HEK293 (cell line): ENCODE measurements around the gene PALS2.

Experiments used
- BCL11A ChIP-seq: fragments of 450-650 bp; formaldehyde crosslinking; IDR thresholded peaks from 2 replicates; pipeline ENCODE4 v1.5.1; 2016; ENCODE audit warnings: low read depth, missing biosample characterization, missing genetic modification characterization
- BCL11B ChIP-seq: fragments of 450-650 bp; formaldehyde crosslinking; IDR thresholded peaks from 2 replicates; pipeline ENCODE4 v1.5.1; 2016; ENCODE audit warnings: low read depth, missing biosample characterization, missing genetic modification characterization
- FEZF1 ChIP-seq: fragments of 450-650 bp; formaldehyde crosslinking; IDR thresholded peaks from 2 replicates; pipeline ENCODE4 v1.5.1; 2016; ENCODE audit warnings: missing biosample characterization, missing genetic modification characterization
- GFI1B ChIP-seq: fragments of 450-650 bp; formaldehyde crosslinking; IDR thresholded peaks from 2 replicates; pipeline ENCODE4 v1.5.1; 2016; ENCODE audit warnings: missing biosample characterization, missing genetic modification characterization
- KLF1 ChIP-seq: fragments of 450-650 bp; formaldehyde crosslinking; IDR thresholded peaks from 2 replicates; pipeline ENCODE4 v1.5.1; 2016; ENCODE audit warnings: missing biosample characterization, missing genetic modification characterization
- RBAK ChIP-seq: fragments of 450-650 bp; formaldehyde crosslinking; IDR thresholded peaks from 2 replicates; pipeline ENCODE4 v1.5.1; 2016; ENCODE audit warnings: missing biosample characterization, missing genetic modification characterization
- SALL2 ChIP-seq: fragments of 450-650 bp; formaldehyde crosslinking; IDR thresholded peaks from 2 replicates; pipeline ENCODE4 v1.5.0; 2017; ENCODE audit warnings: missing biosample characterization, mild to moderate bottlenecking, missing genetic modification characterization, borderline replicate concordance
- YY1 ChIP-seq: fragments of 450-650 bp; formaldehyde crosslinking; IDR thresholded peaks from 2 replicates; pipeline ENCODE4 v1.5.1; 2018; ENCODE audit warnings: missing biosample characterization, missing genetic modification characterization
- ZIC2 ChIP-seq: fragments of 450-650 bp; formaldehyde crosslinking; IDR thresholded peaks from 2 replicates; pipeline ENCODE4 v1.5.1; 2016; ENCODE audit warnings: missing biosample characterization, missing genetic modification characterization
- ZNF175 ChIP-seq: fragments of 450-650 bp; formaldehyde crosslinking; IDR thresholded peaks from 2 replicates; pipeline ENCODE4 v1.5.1; 2016; ENCODE audit warnings: missing biosample characterization, missing genetic modification characterization
- ZNF19 ChIP-seq: fragments of 450-650 bp; formaldehyde crosslinking; IDR thresholded peaks from 2 replicates; pipeline ENCODE4; 2016; ENCODE audit warnings: missing biosample characterization, missing genetic modification characterization, low read depth
- ZNF223 ChIP-seq: fragments of 450-650 bp; formaldehyde crosslinking; IDR thresholded peaks from 2 replicates; pipeline ENCODE4 v1.5.1; 2016; ENCODE audit warnings: missing biosample characterization, missing genetic modification characterization
- ZNF23 ChIP-seq: fragments of 450-650 bp; formaldehyde crosslinking; IDR thresholded peaks from 2 replicates; pipeline ENCODE4 v1.5.1; 2016; ENCODE audit warnings: missing biosample characterization, missing genetic modification characterization, borderline replicate concordance
- ZNF311 ChIP-seq: fragments of 450-650 bp; formaldehyde crosslinking; IDR thresholded peaks from 2 replicates; pipeline ENCODE4 v1.5.1; 2017; ENCODE audit warnings: missing biosample characterization, missing genetic modification characterization, borderline replicate concordance
- ZNF426 ChIP-seq: fragments of 450-650 bp; formaldehyde crosslinking; IDR thresholded peaks from 2 replicates; pipeline ENCODE4 v1.5.1; 2017; ENCODE audit warnings: missing biosample characterization, missing genetic modification characterization, mild to moderate bottlenecking, inconsistent platforms, moderate library complexity
- ZNF514 ChIP-seq: fragments of 450-650 bp; formaldehyde crosslinking; IDR thresholded peaks from 2 replicates; pipeline ENCODE4 v1.5.1; 2016; ENCODE audit warnings: missing biosample characterization, missing genetic modification characterization
- ZNF560 ChIP-seq: fragments of 450-650 bp; formaldehyde crosslinking; IDR thresholded peaks from 2 replicates; pipeline ENCODE4 v1.5.1; 2017; ENCODE audit warnings: missing biosample characterization, missing genetic modification characterization, borderline replicate concordance
- ZNF600 ChIP-seq: fragments of 450-650 bp; formaldehyde crosslinking; IDR thresholded peaks from 2 replicates; pipeline ENCODE4 v1.5.1; 2016; ENCODE audit warnings: missing biosample characterization, missing genetic modification characterization
- ZNF658 ChIP-seq: fragments of 450-650 bp; formaldehyde crosslinking; IDR thresholded peaks from 2 replicates; pipeline ENCODE4; 2016; ENCODE audit warnings: missing biosample characterization, missing genetic modification characterization
- ZNF664 ChIP-seq: fragments of 450-650 bp; formaldehyde crosslinking; IDR thresholded peaks from 2 replicates; pipeline ENCODE4 v1.5.1; 2016; ENCODE audit warnings: missing biosample characterization, missing genetic modification characterization
- ZNF843 ChIP-seq: fragments of 450-650 bp; formaldehyde crosslinking; IDR thresholded peaks from 2 replicates; pipeline ENCODE4 v1.5.1; 2016; ENCODE audit warnings: missing biosample characterization, missing genetic modification characterization
- TF ChIP-seq, protein P1 (sequence below): fragments of 450-650 bp; formaldehyde crosslinking; IDR thresholded peaks from 2 replicates; pipeline ENCODE4 v1.5.1; 2016; ENCODE audit warnings: missing biosample characterization, missing genetic modification characterization
- TF ChIP-seq, protein P2 (sequence below): fragments of 450-650 bp; IDR thresholded peaks from 2 replicates; pipeline ENCODE4 v1.5.1; 2018; ENCODE audit warnings: missing biosample characterization, mild to moderate bottlenecking, missing genetic modification characterization
- TF ChIP-seq, protein P3 (sequence below): fragments of 450-650 bp; formaldehyde crosslinking; IDR thresholded peaks from 2 replicates; pipeline ENCODE4 v1.5.1; 2016; ENCODE audit warnings: missing biosample characterization, missing genetic modification characterization
- TF ChIP-seq, protein P4 (sequence below): fragments of 450-650 bp; formaldehyde crosslinking; IDR thresholded peaks from 2 replicates; pipeline ENCODE4 v1.5.1; 2016; ENCODE audit warnings: missing biosample characterization, missing genetic modification characterization
- TF ChIP-seq, protein P5 (sequence below): fragments of 450-650 bp; formaldehyde crosslinking; IDR thresholded peaks from 2 replicates; pipeline ENCODE4 v1.5.1; 2016; ENCODE audit warnings: missing biosample characterization, missing genetic modification characterization

The PALS2 gene

DNA sequence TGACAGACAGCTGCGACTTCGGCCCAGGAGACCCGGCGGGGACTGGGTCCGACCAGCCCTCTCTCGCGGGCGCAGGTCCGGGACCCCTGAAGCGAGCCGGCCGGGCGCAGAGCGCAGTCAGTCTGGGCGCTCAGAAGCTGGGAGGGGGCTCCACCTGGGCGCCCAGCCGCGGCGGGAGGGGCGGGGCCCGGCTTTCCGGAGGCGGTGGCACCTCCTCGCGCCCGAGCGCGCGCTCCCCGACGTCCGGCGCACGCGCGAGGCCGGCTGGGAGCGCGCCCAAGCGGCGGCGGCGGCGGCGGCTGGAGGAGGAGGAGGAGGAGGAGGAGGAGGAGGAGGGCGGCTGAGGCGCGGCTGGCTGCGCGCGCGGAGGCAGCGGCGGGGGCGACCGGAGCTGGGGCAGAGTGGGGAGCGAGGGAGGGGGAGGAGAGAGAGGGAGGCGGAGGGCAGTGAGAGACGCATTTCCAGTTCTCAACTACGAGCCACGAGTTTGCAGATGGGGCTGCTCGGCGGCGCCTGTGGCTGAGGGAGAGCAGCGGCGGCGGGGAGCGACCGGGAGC, at the start of gene PALS2 (continued):
- TF ChIP-seq YY1 (tag by site-specific recombination), result no peak; the same call in 1 of the 2 replicates
- no peak for TF ChIP-seq ZNF311 (tag by site-specific recombination)
- no peak for TF ChIP-seq ZNF843 (tag by site-specific recombination)
- TF ChIP-seq, protein P1, sequence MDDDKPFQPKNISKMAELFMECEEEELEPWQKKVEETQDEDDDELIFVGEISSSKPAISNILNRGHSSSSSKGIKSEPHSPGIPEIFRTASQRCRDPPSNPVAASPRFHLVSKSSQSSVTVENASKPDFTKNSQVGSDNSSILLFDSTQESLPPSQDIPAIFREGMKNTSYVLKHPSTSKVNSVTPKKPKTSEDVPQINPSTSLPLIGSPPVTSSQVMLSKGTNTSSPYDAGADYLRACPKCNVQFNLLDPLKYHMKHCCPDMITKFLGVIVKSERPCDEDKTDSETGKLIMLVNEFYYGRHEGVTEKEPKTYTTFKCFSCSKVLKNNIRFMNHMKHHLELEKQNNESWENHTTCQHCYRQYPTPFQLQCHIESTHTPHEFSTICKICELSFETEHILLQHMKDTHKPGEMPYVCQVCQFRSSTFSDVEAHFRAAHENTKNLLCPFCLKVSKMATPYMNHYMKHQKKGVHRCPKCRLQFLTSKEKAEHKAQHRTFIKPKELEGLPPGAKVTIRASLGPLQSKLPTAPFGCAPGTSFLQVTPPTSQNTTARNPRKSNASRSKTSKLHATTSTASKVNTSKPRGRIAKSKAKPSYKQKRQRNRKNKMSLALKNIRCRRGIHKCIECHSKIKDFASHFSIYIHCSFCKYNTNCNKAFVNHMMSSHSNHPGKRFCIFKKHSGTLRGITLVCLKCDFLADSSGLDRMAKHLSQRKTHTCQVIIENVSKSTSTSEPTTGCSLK (tag by site-specific recombination), result no peak
- TF ChIP-seq, protein P2, sequence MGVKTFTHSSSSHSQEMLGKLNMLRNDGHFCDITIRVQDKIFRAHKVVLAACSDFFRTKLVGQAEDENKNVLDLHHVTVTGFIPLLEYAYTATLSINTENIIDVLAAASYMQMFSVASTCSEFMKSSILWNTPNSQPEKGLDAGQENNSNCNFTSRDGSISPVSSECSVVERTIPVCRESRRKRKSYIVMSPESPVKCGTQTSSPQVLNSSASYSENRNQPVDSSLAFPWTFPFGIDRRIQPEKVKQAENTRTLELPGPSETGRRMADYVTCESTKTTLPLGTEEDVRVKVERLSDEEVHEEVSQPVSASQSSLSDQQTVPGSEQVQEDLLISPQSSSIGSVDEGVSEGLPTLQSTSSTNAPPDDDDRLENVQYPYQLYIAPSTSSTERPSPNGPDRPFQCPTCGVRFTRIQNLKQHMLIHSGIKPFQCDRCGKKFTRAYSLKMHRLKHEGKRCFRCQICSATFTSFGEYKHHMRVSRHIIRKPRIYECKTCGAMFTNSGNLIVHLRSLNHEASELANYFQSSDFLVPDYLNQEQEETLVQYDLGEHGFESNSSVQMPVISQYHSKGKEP (tag by site-specific recombination), result no peak
- TF ChIP-seq ZNF175 (tag by site-specific recombination), result no peak
- no peak for TF ChIP-seq ZNF19
- TF ChIP-seq GFI1B (tag by site-specific recombination), result no peak
- TF ChIP-seq KLF1 (tag by site-specific recombination), result peak; percentile 20; the same call in 1 of the 2 replicates
- TF ChIP-seq, protein P3, sequence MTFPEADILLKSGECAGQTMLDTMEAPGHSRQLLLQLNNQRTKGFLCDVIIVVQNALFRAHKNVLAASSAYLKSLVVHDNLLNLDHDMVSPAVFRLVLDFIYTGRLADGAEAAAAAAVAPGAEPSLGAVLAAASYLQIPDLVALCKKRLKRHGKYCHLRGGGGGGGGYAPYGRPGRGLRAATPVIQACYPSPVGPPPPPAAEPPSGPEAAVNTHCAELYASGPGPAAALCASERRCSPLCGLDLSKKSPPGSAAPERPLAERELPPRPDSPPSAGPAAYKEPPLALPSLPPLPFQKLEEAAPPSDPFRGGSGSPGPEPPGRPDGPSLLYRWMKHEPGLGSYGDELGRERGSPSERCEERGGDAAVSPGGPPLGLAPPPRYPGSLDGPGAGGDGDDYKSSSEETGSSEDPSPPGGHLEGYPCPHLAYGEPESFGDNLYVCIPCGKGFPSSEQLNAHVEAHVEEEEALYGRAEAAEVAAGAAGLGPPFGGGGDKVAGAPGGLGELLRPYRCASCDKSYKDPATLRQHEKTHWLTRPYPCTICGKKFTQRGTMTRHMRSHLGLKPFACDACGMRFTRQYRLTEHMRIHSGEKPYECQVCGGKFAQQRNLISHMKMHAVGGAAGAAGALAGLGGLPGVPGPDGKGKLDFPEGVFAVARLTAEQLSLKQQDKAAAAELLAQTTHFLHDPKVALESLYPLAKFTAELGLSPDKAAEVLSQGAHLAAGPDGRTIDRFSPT (tag by site-specific recombination), result no peak
- TF ChIP-seq BCL11A (tag by site-specific recombination), result no peak
- no peak for TF ChIP-seq ZNF600 (tag by site-specific recombination)
- TF ChIP-seq ZNF560 (tag by site-specific recombination), result no peak
- TF ChIP-seq ZNF223 (tag by site-specific recombination), result no peak
- TF ChIP-seq ZNF664 (tag by site-specific recombination), result no peak
- no peak for TF ChIP-seq ZIC2 (tag by site-specific recombination)
- no peak for TF ChIP-seq BCL11B (tag by site-specific recombination)
- no peak for TF ChIP-seq ZNF23 (tag by site-specific recombination)
- TF ChIP-seq ZNF658 (tag by site-specific recombination), result no peak
- TF ChIP-seq SALL2 (tag by site-specific recombination), result no peak
- TF ChIP-seq, protein P4, sequence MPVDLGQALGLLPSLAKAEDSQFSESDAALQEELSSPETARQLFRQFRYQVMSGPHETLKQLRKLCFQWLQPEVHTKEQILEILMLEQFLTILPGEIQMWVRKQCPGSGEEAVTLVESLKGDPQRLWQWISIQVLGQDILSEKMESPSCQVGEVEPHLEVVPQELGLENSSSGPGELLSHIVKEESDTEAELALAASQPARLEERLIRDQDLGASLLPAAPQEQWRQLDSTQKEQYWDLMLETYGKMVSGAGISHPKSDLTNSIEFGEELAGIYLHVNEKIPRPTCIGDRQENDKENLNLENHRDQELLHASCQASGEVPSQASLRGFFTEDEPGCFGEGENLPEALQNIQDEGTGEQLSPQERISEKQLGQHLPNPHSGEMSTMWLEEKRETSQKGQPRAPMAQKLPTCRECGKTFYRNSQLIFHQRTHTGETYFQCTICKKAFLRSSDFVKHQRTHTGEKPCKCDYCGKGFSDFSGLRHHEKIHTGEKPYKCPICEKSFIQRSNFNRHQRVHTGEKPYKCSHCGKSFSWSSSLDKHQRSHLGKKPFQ (tag by site-specific recombination), result no peak
- TF ChIP-seq ZNF514 (tag by site-specific recombination), result no peak
- TF ChIP-seq, protein P5, sequence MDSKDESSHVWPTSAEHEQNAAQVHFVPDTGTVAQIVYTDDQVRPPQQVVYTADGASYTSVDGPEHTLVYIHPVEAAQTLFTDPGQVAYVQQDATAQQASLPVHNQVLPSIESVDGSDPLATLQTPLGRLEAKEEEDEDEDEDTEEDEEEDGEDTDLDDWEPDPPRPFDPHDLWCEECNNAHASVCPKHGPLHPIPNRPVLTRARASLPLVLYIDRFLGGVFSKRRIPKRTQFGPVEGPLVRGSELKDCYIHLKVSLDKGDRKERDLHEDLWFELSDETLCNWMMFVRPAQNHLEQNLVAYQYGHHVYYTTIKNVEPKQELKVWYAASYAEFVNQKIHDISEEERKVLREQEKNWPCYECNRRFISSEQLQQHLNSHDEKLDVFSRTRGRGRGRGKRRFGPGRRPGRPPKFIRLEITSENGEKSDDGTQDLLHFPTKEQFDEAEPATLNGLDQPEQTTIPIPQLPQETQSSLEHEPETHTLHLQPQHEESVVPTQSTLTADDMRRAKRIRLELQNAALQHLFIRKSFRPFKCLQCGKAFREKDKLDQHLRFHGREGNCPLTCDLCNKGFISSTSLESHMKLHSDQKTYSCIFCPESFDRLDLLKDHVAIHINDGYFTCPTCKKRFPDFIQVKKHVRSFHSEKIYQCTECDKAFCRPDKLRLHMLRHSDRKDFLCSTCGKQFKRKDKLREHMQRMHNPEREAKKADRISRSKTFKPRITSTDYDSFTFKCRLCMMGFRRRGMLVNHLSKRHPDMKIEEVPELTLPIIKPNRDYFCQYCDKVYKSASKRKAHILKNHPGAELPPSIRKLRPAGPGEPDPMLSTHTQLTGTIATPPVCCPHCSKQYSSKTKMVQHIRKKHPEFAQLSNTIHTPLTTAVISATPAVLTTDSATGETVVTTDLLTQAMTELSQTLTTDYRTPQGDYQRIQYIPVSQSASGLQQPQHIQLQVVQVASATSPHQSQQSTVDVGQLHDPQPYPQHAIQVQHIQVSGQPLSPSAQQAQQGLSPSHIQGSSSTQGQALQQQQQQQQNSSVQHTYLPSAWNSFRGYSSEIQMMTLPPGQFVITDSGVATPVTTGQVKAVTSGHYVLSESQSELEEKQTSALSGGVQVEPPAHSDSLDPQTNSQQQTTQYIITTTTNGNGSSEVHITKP (tag by site-specific recombination), result no peak
- no peak for TF ChIP-seq ZNF426
- no peak for TF ChIP-seq RBAK (tag by site-specific recombination)
- no peak for TF ChIP-seq FEZF1
